Tibial nerve (tissue), 4 donors: ENCODE measurements around the gene ZNF804B. TPM values are rescaled to one million over a fixed set of nuclear protein-coding genes. Genes with fewer than 3 reads are reported as not detected.

Experiments
- DNase-seq, 2 donors: peaks; one replicate each; pipeline ENCODE4 v3.0.0-alpha.2; 2019; ENCODE audit warnings: low spot score in 2 of 2
- H3K27ac ChIP-seq, 4 donors: fragments of 200-600 bp; sonication (generic) in 3 of 4; one replicate each; pipeline ENCODE4 v1.5.1; 2017 to 2019; ENCODE audit warnings: mild to moderate bottlenecking in 1 of 4
- H3K27me3 ChIP-seq, 2 donors: fragments of 200-600 bp; sonication (generic) in 1 of 2; one replicate each; pipeline versions ENCODE4 v1.5.1 to v1.6.0; 2017 to 2019
- H3K36me3 ChIP-seq, 3 donors: fragments of 200-600 bp; sonication (generic); one replicate each; pipeline ENCODE4 v1.5.1; 2018 to 2019
- H3K4me1 ChIP-seq, 4 donors: fragments of 200-600 bp; sonication (generic) in 3 of 4; one replicate each; pipeline ENCODE4 v1.5.1; 2017 to 2019
- H3K4me3 ChIP-seq, 4 donors: fragments of 200-600 bp; sonication (generic) in 3 of 4; one replicate each; pipeline ENCODE4 v1.5.1; 2017 to 2019; ENCODE audit warnings: mild to moderate bottlenecking in 1 of 4, moderate library complexity in 1 of 4
- H3K9me3 ChIP-seq, 4 donors: fragments of 200-600 bp; sonication (generic) in 3 of 4; one replicate each; pipeline ENCODE4 v1.5.1; 2017 to 2019
- EP300 ChIP-seq, 2 donors: sonication (generic); formaldehyde crosslinking; IDR thresholded peaks; one replicate each; pipeline ENCODE4 v1.6.1; 2017; ENCODE audit warnings: antibody characterized with exemption in 2 of 2, mild to moderate bottlenecking in 1 of 2
- POLR2A ChIP-seq, 2 donors: fragments of 450-650 bp; IDR thresholded peaks; one replicate each; pipeline ENCODE4 v1.6.1; 2017; ENCODE audit warnings: antibody characterized with exemption in 2 of 2, mild to moderate bottlenecking in 2 of 2, moderate library complexity in 2 of 2
- WGBS, 2 donors: methylation state at CpG; one replicate each; pipeline ENCODE4 v1.1.5; 2018; 5-methylcytosine and 5-hydroxymethylcytosine counted together
- total RNA-seq, 4 donors: library from RNA; depleted of rRNA; stranded (reverse); fragments of >200 nt; gene quantifications; one replicate each; pipeline ENCODE4 v1.1.0, GENCODE V29; 2016
- TF ChIP-seq, protein P1 (sequence below), 5 experiments: fragments of 200-600 bp in 3 of 5; fragments of 450-650 bp in 2 of 5; sonication (generic) in 3 of 5; IDR thresholded peaks; one replicate each; pipeline ENCODE4 v1.5.1; 2016 to 2019; ENCODE audit warnings: antibody characterized with exemption in 5 of 5, mild to moderate bottlenecking in 3 of 5, moderate library complexity in 2 of 5

The ZNF804B gene
- total RNA-seq, 4 donors from 2014 or later = 0.21 to 0.22 TPM; not detected in 2

DNA sequence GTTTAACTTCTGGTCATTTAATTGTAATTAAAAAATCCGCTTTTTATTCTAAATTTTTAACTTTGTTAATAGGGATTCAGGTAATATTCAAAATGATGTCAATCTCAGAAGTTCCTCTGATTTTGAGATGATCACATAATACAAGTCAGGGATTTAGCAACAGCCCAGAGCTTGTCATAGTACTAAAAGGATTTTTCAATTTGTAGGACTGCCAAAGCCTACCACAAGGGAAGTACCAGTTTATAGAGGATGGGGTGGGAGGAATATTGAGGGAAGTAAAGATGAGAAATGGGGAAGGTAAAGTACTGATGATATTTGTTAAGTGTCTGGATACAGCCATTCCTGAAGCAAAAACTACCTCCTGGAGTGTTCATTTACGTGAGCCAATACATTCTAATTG lies 314.3 kb downstream of the ZNF804B start:
- Histone ChIP-seq H3K4me1 (no peaks in the 10 kb centered on the region), H3K27ac (no peak overlapping the region), H3K27me3 (no peaks in the 10 kb centered on the region), H3K9me3 (peaks cover 0 to 8% (median 0%) of the 10 kb centered on the region in 4 donors), H3K36me3 (no peaks in the 10 kb centered on the region), H3K4me3 (no peak overlapping the region)
- WGBS, 2 donors = 94 to 97% methylated on average over 2 of the region's 2 CpGs
- no peak for DNase-seq
- no peak for TF ChIP-seq POLR2A (IDR thresholded peaks at IDR 0.05)
- TF ChIP-seq EP300 (IDR thresholded peaks at IDR 0.05) = no peak
- TF ChIP-seq, protein P1, sequence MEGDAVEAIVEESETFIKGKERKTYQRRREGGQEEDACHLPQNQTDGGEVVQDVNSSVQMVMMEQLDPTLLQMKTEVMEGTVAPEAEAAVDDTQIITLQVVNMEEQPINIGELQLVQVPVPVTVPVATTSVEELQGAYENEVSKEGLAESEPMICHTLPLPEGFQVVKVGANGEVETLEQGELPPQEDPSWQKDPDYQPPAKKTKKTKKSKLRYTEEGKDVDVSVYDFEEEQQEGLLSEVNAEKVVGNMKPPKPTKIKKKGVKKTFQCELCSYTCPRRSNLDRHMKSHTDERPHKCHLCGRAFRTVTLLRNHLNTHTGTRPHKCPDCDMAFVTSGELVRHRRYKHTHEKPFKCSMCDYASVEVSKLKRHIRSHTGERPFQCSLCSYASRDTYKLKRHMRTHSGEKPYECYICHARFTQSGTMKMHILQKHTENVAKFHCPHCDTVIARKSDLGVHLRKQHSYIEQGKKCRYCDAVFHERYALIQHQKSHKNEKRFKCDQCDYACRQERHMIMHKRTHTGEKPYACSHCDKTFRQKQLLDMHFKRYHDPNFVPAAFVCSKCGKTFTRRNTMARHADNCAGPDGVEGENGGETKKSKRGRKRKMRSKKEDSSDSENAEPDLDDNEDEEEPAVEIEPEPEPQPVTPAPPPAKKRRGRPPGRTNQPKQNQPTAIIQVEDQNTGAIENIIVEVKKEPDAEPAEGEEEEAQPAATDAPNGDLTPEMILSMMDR (IDR thresholded peaks at IDR 0.05) = no peak

DNA sequence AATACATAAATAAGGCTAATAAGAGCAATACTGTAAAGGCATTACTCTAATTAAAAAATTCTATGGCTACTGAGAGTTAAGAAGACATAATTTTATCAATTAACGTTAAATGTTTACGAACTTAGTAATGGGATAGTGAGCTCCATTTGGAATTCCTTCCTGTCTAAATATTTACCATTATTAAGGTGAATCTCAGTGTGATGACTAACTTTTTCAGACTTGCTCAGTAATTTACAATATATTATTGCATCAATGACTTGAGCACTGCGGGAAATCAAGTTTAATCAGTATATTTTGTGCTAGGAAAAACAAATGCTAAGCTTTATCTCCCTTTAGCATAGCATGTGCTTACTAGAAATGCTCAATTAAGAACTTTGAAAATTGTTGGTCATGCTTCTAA lies 318.5 kb downstream of the ZNF804B start:
- no peaks in the 10 kb centered on the region for H3K36me3 ChIP-seq
- no peak overlapping the region for H3K27ac ChIP-seq
- WGBS, 2 donors = 95 to 97% methylated on average over 3 of the region's 3 CpGs
- TF ChIP-seq POLR2A (IDR thresholded peaks at IDR 0.05) = no peak
- TF ChIP-seq, protein P1 (IDR thresholded peaks at IDR 0.05) = no peak
- no peak for TF ChIP-seq EP300 (IDR thresholded peaks at IDR 0.05)
- H3K27me3 ChIP-seq = no peaks in the 10 kb centered on the region
- H3K4me3 ChIP-seq = no peak overlapping the region
- H3K9me3 ChIP-seq = peaks cover 0 to 8% (median 0%) of the 10 kb centered on the region in 4 donors
- H3K4me1 ChIP-seq = no peaks in the 10 kb centered on the region
- no peak for DNase-seq

DNA sequence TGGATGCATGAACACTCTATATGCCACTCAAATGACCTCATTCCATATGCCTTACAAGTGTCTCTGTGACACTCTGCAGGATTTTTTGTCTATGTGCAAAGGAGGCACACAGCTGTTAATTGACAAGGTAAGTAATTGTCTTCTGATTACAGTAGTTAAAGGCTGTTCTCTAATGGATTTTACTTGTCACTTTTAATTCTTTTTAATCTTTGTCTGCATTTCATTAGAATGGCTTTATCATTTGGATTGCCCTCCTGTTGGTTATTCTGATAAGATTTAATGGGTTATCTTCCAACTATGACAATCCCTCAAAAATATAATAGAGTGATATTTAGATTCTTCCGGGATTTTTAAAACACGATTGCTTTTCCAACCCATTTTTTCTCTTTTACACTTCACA lies 326.1 kb downstream of the ZNF804B start:
- 91 to 93% methylated on average over 2 of the region's 2 CpGs for WGBS, 2 donors
- TF ChIP-seq POLR2A (IDR thresholded peaks at IDR 0.05) = no peak
- TF ChIP-seq, protein P1 (IDR thresholded peaks at IDR 0.05) = no peak
- no peak for TF ChIP-seq EP300 (IDR thresholded peaks at IDR 0.05)
- Histone ChIP-seq H3K27ac (no peak overlapping the region), H3K4me3 (no peak overlapping the region), H3K4me1 (no peaks in the 10 kb centered on the region), H3K9me3 (no peaks in the 10 kb centered on the region), H3K36me3 (no peaks in the 10 kb centered on the region), H3K27me3 (no peaks in the 10 kb centered on the region)
- no peak for DNase-seq

GRCh38 chr7:89091550-89091949 lies 332.1 kb downstream of the ZNF804B start:
- Histone ChIP-seq H3K27ac (no peak overlapping the region), H3K4me3 (no peak overlapping the region), H3K27me3 (no peaks in the 10 kb centered on the region), H3K4me1 (no peaks in the 10 kb centered on the region), H3K36me3 (no peaks in the 10 kb centered on the region), H3K9me3 (no peaks in the 10 kb centered on the region)
- WGBS, 2 donors = 79 to 94% methylated on average over 1 of the region's 1 CpG
- DNase-seq = no peak
- TF ChIP-seq, protein P1 (IDR thresholded peaks at IDR 0.05) = no peak
- no peak for TF ChIP-seq POLR2A (IDR thresholded peaks at IDR 0.05)
- TF ChIP-seq EP300 (IDR thresholded peaks at IDR 0.05) = no peak

GRCh38 chr7:89094269-89094668 lies 334.8 kb downstream of the ZNF804B start:
- Histone ChIP-seq H3K4me1 (no peaks in the 10 kb centered on the region), H3K9me3 (no peaks in the 10 kb centered on the region), H3K4me3 (no peak overlapping the region), H3K36me3 (no peaks in the 10 kb centered on the region), H3K27me3 (no peaks in the 10 kb centered on the region), H3K27ac (no peak overlapping the region)
- DNase-seq = no peak
- WGBS, 2 donors = 91% methylated on average over 3 of the region's 3 CpGs
- TF ChIP-seq, protein P1 (IDR thresholded peaks at IDR 0.05) = no peak
- no peak for TF ChIP-seq EP300 (IDR thresholded peaks at IDR 0.05)
- no peak for TF ChIP-seq POLR2A (IDR thresholded peaks at IDR 0.05)
